GM19351 (cell line): ENCODE data around the gene HSD17B7.
"Not testable (repeated sequence)": the region's sequence is repeated elsewhere in the genome, so short reads cannot be mapped to it uniquely, and the experiment has no call there.

ENCODE experiments used
- ATAC-seq: cut with Tn5 transposase; IDR thresholded peaks from one replicate; pipeline ENCODE4 v1.9.1; 2021; ENCODE audit warnings: mild to moderate bottlenecking, moderate library complexity; ENCODE audit not compliant: unreplicated experiment

HSD17B7 gene, protein sequence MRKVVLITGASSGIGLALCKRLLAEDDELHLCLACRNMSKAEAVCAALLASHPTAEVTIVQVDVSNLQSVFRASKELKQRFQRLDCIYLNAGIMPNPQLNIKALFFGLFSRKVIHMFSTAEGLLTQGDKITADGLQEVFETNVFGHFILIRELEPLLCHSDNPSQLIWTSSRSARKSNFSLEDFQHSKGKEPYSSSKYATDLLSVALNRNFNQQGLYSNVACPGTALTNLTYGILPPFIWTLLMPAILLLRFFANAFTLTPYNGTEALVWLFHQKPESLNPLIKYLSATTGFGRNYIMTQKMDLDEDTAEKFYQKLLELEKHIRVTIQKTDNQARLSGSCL

DNA sequence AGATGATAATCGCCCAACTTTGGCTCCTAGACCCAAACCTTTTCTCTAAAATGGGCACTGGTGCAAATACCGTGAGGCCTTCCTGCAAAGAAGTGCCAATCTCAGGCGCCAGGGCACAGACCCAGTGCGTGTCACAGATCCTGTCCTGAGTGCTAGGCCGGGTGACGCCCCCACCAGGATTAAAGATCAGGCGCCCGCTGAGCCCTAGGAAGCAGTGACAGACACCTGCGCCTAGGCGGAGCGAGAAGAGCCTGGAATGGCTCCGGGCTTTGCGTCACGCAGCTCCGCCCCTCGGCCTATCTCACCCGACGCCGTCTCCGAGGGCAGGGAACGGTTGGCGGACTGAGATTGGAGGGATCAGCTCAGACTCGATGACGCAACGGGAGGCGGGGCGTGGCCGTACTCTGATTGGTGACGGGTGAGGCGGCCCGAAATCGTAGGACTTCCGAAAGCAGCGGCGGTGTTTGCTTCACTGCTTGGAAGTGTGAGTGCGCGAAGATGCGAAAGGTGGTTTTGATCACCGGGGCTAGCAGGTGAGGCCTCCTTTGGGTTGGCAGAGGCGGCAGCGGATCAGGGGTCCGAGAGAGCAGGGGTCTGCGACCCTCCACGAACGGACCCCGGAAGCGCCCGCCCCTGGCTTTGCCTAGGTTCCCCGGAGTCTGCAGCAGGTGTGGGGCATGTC is at the start of gene HSD17B7:
TSS of gene HSD17B7 (plus strand) at position 400 of the 682 bp plus-strand sequence. CDS start at position 499, 99 bp downstream.
- ATAC-seq: peak; percentile 97

DNA sequence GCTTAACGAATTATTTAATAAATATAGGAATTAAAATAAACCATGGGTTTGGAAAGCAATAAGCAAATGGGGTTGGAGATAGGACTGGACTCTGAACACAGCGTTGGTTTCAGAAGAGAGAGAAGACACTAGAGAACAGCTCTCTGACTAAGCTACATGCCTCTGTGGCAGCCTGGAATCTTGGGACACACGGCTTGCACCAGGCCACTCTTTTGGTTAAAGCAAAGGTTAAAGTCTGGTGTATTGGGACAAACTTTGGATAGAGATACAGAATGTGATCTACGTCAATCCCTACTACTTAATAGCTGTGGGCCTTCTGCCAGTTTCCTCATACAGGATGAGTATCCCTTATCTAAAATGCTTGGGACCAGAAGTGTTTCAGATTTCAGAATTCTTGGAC is 49.7 kb upstream of the HSD17B7 start:
- ATAC-seq: no peak

DNA sequence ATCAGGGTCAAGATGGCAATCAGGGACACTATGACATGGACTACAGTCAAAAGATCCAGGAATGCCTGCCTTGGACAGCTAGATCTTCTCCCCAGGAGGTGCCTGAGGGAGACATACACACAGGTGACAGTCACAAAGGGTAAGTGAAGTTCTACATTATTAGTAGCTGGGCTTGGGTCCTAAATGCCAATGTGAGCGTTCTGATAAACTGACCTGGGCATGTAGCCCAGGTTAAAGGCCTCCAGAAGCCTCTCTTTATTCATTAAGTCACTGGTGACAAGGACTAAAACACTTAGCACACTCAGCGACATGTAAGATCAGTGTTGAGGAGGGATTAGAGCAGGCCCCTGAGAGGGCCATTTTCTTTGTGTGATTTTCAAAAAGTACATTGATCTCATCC is 48.9 kb upstream of the HSD17B7 start:
- no peak for ATAC-seq

DNA sequence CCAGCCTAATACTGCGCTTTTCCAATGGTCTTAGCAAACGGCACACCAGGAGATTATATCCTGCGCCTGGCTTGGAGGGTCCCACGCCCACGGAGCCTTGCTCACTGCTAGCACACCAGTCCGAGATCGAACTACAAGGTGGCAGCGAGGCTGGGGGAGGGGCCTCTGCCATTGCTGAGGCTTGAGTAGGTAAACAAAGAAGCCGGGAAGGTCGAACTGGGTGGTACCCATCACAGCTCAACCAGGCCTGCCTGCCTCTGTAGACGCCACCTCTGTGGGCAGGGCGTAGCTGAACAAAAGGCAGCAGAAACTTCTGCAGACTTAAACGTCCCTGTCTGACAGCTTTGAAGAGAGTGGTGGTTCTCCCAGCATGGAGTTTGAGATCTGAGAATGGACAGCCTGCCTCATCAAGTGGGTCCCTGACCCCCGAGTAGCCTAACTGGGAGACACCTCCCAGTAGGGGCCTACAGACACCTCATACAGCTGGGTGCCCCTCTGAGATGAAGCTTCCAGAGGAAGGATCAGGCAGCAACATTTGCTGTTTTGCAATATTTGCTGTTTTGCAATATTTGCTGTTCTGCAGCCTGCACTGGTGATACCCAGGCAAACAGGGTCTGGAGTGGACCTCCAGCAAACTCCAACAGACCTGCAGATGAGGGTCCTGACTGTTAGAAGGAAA is 44.1 kb upstream of the HSD17B7 start:
- ATAC-seq: not testable (repeated sequence)

DNA sequence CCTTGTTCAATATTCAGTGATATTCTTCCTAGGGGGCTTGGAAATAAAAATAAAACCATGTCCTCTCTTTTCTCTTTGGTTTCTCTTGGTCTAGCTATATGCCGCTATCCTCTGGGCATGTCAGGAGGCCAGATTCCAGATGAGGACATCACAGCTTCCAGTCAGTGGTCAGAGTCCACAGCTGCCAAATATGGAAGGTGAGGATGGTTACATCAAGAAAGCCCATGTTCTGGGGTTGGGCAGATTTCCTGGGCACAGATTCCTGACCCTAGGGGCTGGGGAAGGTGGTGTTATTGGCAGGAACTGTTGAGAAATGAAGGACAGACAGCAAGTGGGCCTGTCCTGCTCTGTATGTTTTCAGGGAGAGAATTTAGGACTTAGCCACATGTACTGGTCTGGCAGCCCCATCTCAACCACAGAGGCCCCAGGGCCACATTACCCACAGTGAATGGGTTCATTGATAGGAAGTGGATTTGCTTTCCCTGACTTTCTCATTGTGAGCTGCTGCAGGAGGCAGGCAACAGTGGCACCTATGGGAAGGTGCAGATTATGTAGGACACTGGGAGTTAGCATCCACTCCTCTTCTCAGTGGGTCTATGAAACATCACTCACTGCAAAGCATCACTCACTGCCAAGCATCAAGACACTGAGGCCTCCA is 37.4 kb upstream of the HSD17B7 start:
- no peak for ATAC-seq

DNA sequence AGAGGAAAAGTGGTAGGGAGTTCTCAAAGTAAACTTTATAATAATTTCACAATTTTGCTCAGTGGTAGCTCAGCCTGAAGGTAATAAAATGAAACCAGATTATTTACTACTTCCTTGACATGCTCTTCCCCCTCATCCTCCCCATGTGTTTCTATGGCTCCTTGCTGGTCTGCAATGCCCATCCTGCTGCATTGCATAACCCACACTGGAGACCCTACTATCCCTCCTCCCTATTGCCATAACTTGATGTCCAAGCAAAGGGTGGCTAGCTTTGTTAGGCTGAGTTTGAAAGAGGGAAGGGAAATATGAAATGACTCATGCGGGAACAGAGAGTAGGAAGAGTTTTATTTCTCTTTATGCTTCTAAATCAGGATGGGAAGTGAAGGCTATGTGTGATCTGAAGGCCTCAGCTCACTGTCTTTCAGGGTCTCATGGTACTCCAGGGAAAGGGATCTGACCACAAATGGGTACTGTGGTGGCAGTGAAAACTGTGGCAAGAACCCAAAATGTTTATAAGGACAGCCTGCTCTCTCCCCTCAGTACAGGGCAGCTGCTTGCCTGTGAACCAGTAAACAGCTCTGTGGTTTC is 36.4 kb upstream of the HSD17B7 start:
- ATAC-seq: no peak

DNA sequence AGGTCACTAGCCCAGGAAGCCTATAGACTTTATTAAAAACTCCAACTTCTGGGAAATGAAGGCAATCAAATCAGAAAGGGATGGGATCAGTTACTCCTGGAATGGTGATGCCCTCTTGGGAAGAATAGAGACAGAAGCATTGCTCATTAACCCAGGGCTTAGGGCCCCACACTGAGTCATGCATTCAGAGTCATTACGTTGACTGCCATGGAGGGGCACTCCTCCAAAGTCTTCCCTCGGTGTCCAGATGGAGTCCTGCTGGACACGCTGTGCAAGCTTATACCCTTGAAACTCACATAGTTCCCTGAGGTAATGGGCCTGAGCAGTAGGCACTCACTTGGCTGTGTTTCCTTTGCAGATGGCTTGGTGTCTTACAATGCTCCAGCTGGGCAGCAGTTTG is 35.2 kb upstream of the HSD17B7 start:
- ATAC-seq: no peak

DNA sequence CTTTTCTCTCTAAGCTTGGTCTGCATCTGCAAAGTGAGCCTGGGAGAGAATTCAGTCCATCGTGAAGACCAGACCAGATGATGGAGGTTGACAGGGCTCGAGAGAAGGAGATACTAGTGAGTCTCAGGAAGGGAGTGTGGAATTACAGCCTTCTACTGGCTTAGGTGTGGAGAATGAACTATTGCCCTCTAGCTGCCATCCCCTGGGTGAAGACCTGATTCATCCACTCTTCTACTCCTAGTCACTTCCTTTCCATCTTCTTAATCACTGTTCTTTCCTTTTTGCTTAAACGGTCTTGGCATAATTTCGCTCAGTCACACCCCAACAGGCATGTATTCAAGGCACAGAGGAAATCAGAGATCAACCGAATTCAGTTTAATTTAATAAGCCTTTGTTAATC is 34.0 kb upstream of the HSD17B7 start:
- no peak for ATAC-seq

DNA sequence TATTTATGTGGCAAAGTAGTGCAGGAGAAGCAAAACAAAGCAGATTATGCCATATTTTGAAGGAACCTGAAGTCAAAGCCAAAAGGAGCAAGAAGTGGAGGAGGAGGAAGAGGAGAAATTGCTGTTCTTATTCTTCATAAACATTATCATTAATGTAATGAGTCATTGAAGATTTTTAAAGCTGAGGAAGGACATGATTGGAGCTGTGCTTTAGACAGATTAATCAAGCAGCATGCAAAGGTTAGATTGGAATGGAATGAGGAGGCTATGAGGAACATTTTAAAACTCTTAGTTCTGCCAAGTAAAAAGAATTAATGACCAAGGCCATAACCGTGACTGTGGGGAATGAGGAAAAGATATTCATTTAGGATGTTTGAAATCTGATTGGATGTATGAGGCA is 33.0 kb upstream of the HSD17B7 start:
- ATAC-seq: no peak

DNA sequence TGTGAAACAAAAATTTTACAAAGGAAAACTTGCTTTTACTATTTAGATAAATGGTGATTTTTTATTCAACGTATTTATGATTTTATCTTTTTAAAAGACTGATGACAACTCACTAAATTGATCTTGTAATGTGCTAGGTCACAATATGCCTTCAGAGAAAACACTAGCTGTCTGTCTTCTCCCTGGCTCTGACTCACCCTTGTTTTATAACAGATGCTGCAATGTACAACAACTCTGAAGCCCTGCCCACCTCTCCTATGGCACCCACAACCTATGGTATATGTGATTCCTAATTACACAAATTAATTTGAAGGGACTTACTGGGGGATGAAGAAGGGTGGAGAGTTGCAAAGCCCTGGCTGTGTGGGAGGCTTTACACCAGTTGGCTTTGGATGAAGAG is 24.7 kb upstream of the HSD17B7 start:
- ATAC-seq: no peak

DNA sequence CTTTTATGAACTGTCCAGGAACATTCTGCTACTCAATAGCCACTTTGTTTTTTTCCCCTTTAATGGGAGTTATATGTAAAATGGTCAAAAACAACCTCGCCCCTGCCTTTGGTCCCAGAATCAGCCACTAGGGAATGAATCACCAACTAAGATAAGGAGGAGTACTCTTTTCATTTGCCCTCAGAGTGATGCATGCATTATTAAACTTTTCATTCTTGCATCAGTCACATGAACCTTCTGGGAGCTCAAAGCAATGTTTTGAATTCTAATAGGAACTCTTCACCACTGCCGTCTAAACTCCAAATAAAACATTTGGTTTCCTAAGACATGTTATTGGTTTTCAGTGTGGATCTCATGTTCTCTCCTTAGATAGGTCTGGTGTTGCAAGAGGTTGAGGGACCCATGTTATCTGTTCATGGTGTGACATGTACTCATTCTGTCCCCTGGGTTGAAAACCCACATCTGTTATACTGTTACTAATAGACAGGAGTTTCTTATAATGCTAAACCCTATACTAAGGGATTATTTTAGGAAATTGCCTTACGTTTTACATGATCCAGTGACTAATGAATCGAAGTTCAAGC is 17.8 kb upstream of the HSD17B7 start:
- no peak for ATAC-seq

DNA sequence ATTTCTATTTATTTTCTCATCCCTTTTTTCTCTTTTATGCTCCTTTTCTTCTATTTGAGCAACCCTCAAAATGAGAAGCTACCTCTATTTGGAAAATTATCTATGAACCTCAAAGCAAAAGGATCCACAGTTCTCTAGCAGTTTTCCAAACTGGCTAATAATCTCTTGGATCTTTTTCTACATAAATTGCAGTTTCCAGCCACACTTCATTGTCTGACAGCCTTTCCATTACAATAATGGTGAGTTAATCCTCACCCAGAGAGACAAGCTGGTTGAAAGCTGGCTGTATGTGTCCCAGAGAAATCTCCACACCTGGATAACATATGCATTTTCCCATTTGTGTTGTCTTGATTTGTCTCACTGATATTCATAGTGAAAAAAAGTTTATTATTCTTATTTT is 16.5 kb upstream of the HSD17B7 start:
- no peak for ATAC-seq

DNA sequence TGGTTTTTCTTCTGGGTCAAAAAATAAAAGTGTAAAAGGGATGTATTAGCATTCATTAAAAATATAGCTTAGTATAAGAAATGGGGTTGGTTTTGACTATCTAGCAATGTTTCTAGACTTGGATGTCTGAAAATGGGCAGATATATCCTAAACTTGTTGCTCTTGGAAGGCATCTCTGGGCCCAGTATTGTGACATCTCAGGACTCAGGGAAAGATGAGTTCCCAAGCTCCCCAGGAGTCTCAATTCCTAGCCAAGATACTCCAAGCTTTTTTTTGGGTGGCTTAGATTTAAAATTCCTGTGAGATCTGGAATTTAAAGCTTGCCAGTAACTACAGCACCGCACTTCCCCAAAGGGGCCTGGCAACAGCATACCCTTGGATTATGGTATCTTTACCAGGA is 11.5 kb upstream of the HSD17B7 start:
- ATAC-seq: no peak

DNA sequence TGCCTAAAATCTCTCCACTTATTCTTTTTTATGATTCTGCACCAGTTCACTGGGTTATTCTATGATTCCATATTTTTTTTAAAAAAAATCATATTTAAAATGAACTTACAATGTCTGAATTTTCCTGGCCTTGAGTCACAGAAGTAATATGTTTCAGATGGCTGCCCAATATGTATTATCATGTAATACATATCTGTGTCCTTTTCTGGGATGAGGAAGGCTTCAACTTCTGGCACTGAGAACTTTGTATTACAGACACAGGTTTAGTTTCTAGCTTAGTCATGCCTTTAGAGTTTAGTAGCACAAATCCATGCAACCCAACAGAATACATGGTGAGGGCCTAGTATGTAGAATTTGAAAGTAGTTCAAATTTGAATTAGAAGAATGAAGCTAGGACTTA is 7.8 kb upstream of the HSD17B7 start:
- no peak for ATAC-seq

DNA sequence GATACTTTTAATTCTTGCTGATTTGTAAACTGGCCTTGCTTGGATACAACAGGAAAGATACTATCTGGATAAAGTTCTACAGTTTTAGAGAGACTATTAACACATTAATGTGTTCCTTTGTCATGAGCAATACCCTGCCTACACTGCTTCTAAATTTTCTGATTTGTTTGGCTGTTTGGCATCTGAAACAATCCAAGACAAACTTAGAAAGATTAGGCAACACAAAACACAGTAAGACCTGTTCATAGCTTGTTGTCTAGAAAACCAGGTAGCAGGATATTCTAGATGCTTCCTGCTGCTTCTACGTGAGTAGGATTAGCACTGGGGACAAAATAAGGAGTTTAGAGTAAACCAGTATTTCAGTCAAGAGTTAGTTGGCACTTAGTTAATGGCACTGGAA is 5.6 kb upstream of the HSD17B7 start:
- not testable (repeated sequence) for ATAC-seq

DNA sequence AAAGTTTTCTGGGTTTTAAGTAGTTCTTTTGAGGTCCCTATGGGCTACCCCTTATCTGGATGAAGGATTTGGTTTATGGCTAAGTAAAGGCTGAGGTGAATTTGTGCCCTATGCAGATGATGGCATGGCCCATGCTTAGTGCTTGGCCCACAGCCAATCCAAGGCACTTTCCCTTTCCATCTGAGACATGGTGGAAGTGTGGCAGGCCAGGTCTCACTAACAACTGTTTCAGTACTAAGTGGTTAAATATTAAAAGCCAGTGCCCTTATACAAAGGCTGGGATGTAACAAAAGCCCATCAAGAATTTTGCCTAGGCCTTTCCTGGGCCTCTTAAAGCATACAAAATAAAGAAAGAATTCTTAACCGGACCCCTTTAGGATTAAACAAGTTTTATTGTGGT is 1.7 kb upstream of the HSD17B7 start:
- not testable (repeated sequence) for ATAC-seq

DNA sequence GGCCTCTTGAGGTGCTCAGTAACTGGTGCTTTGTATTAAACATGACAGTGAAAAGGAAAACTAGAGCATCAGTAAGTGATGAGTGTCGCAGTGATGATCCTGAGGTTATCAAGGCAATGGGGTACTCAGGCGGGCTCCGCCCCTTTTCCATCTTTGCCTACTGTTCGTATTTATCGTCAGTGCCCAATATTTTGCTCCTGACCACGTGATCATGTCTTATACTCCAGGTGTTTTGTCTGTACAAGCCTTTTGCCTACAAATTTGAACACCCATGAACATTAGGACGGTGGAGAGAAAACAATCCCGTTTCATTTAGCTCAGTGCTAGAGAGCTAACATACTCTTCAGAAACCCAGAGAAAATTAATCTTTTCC is 469 bp downstream of the HSD17B7 start:
- not testable (repeated sequence) for ATAC-seq

DNA sequence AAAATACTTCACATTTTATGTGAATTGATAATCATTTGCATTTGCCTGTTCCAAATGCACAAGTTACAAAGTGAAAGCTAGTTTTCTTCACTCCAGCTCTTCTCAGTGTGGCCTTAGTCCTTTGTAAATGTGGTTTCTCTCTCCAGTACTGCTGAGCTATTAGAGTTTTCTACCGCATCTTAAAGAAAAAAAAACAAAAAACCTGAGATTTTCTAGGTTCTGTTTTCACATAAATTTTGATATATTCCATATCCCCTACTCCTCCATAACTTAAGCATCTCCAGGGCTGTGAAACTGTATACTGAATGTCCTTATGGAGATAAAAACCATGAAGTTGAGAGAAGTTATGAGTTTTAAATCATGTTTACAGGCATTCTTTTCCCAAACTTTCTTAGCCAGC is 3.8 kb downstream of the HSD17B7 start:
- not testable (repeated sequence) for ATAC-seq

DNA sequence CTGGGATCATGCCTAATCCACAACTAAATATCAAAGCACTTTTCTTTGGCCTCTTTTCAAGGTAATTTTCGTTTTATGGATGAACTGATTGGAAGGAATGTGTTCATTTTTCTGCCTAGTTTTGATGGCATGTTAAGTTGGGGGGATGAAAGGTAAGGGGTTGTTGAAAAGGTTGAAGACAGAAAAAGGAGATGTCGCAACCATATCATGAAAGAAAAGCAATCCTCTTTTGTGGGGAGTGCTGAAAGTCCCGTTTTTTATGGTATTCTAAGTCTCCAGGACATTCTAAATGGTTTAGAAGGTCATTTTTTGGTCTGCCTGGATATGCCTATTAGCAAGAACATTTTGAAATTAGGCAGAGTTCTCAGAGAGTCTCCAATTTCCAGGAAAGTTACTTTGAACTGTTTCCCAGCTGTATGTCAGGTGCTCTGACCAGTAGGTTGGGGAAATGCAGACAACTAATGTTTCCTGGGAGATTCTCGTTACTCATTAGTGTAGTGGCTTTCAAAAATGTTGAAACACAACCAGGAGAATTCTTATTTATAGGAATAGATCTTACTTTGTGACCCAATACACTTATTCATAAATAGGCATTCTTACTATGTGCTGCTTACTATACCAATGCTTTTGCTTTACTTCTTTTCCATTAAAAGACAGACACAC is 6.2 kb downstream of the HSD17B7 start:
- not testable (repeated sequence) for ATAC-seq
